Measurements from ENCODE around the gene VASH2. TPM values are rescaled to one million over a fixed set of nuclear protein-coding genes. Genes with fewer than 3 reads are reported as not detected.

VASH2 gene
- polyA plus RNA-seq (65.2 and 69.5 TPM in 2 replicates), polyA minus RNA-seq (84.5 and 106 TPM in 2 replicates)

DNA sequence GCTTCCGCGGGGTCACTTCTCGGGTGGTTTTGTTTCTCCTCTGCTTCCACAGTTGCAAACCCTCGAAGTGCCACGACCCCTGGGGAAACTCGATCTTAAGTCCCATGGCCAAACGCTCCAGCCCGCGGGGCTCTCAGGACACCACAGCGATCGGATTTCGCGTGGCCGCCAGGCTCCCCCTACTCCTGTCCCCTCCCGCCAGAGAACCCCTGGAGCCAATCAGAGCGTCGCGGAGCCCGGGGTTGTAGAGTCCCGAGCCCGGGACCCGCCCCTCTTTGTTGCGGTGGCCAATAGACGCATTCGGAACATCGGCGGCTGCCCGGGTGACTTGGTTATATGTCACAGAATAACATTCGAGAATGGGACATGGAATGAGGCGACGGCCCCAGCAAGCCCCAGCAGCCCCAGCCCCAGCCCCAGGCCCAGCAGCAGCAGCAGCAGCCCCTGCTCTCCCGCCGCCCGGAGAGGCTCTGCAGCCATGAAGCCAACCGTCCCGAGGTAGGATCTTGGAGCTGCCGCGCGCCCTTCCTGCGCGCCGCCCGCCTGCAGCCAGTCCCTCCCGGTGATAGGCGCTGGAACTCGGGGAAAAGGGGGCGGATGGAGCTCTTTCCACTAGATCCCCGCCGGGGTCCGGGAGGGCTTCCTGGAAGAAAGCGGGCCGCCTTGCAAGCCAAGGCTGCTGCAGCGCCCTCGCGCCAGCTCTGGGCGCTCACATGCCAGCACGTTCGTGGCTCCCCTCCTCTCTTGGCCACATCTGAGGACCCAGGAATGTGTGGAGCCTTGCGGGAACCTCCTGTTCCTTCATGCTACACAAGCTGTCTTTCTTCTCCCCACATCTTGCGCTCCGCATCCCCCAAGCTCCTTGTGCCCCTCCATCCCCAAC is at the start of gene VASH2:
VASH2 (plus strand) TSS at position 299 of the 883 bp plus-strand sequence. CDS start 1,002 bp downstream, outside the sequence.
- Histone ChIP-seq H3K9me3 (ENCODE audit: low read length) (no peaks in the 10 kb centered on the region), H3K27ac (ENCODE audit: low read length) (peak within 1 kb of the TSS; percentile 95), H2AFZ (ENCODE audit: low read depth, low read length) (peak within 1 kb of the TSS; percentile 89), H3K27me3 (ENCODE audit: insufficient read depth, low read depth, low read length) (peaks cover 5% of the 10 kb centered on the region), H3K9ac (ENCODE audit: low read length) (peak within 1 kb of the TSS; percentile 99), H3K9me2 (ENCODE audit: insufficient read depth, low read length) (no peaks in the 10 kb centered on the region), H3K36me3 (ENCODE audit: insufficient read depth, low read length) (peaks cover 12% of the 10 kb centered on the region), H4K20me1 (ENCODE audit: insufficient read depth) (no peaks in the 10 kb centered on the region), H3F3A (ENCODE audit: insufficient read depth, low read length, poor library complexity, severe bottlenecking) (peaks cover 3% of the 10 kb centered on the region), H3K4me3 (ENCODE audit: low read length) (peak within 1 kb of the TSS; percentile 94), H3K79me2 (replicated peaks; ENCODE audit: insufficient read depth, low read length) (peaks cover 22% of the 10 kb centered on the region), H3K4me2 (ENCODE audit: low read length) (peak within 1 kb of the TSS; percentile 73)
- TF ChIP-seq TAF1 (IDR thresholded peaks at IDR 0.05; ENCODE audit: low read depth) = peak; percentile 93
- TF ChIP-seq, protein P1, sequence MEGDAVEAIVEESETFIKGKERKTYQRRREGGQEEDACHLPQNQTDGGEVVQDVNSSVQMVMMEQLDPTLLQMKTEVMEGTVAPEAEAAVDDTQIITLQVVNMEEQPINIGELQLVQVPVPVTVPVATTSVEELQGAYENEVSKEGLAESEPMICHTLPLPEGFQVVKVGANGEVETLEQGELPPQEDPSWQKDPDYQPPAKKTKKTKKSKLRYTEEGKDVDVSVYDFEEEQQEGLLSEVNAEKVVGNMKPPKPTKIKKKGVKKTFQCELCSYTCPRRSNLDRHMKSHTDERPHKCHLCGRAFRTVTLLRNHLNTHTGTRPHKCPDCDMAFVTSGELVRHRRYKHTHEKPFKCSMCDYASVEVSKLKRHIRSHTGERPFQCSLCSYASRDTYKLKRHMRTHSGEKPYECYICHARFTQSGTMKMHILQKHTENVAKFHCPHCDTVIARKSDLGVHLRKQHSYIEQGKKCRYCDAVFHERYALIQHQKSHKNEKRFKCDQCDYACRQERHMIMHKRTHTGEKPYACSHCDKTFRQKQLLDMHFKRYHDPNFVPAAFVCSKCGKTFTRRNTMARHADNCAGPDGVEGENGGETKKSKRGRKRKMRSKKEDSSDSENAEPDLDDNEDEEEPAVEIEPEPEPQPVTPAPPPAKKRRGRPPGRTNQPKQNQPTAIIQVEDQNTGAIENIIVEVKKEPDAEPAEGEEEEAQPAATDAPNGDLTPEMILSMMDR (IDR thresholded peaks at IDR 0.05; ENCODE audit: poor library complexity, severe bottlenecking) = peak; percentile 21
- TF ChIP-seq RAD21 (conservative IDR thresholded peaks at IDR 0.05) = peak; percentile 26
- peak; percentile 95 for TF ChIP-seq POLR2AphosphoS5 (IDR thresholded peaks at IDR 0.05)
- peak; percentile 65 for TF ChIP-seq MXI1 (conservative IDR thresholded peaks at IDR 0.05; ENCODE audit: poor library complexity, severe bottlenecking)
- no peak for TF ChIP-seq EZH2 (IDR thresholded peaks at IDR 0.05; ENCODE audit: borderline replicate concordance, insufficient read depth, low read length, poor library complexity, severe bottlenecking)
- TF ChIP-seq, protein P2, sequence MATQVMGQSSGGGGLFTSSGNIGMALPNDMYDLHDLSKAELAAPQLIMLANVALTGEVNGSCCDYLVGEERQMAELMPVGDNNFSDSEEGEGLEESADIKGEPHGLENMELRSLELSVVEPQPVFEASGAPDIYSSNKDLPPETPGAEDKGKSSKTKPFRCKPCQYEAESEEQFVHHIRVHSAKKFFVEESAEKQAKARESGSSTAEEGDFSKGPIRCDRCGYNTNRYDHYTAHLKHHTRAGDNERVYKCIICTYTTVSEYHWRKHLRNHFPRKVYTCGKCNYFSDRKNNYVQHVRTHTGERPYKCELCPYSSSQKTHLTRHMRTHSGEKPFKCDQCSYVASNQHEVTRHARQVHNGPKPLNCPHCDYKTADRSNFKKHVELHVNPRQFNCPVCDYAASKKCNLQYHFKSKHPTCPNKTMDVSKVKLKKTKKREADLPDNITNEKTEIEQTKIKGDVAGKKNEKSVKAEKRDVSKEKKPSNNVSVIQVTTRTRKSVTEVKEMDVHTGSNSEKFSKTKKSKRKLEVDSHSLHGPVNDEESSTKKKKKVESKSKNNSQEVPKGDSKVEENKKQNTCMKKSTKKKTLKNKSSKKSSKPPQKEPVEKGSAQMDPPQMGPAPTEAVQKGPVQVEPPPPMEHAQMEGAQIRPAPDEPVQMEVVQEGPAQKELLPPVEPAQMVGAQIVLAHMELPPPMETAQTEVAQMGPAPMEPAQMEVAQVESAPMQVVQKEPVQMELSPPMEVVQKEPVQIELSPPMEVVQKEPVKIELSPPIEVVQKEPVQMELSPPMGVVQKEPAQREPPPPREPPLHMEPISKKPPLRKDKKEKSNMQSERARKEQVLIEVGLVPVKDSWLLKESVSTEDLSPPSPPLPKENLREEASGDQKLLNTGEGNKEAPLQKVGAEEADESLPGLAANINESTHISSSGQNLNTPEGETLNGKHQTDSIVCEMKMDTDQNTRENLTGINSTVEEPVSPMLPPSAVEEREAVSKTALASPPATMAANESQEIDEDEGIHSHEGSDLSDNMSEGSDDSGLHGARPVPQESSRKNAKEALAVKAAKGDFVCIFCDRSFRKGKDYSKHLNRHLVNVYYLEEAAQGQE (IDR thresholded peaks at IDR 0.05; ENCODE audit: borderline replicate concordance) = peak; percentile 71
- TF ChIP-seq EP300 (conservative IDR thresholded peaks at IDR 0.05; ENCODE audit: poor library complexity, severe bottlenecking) = peak; percentile 25
- no peak for TF ChIP-seq SMC3 (conservative IDR thresholded peaks at IDR 0.05; ENCODE audit: poor library complexity)

DNA sequence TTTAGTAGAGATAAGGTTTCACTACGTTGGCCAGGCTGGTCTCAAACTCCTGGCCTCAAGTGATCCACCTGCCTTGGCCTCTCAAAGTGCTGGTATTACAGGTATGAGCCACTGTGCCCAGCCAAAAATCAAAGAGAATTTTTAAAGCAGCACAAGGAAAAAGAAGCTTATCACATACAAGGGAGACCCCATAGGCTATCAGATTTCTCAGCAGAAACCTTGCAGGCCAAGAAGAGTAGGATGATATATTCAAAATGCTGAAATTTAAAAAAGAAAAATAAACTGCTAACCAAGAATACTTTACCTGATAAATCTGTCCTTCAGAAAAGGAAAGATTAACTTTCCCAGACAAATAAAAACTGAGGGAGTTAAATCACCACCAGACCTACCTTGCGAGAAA is 49.1 kb upstream of the VASH2 start:
- H3K36me3 ChIP-seq (ENCODE audit: insufficient read depth, low read length) = peaks cover 11% of the 10 kb centered on the region
- no peaks in the 10 kb centered on the region for H3K27me3 ChIP-seq (ENCODE audit: insufficient read depth, low read depth, low read length)
- H3K9me3 ChIP-seq (ENCODE audit: low read length) = no peaks in the 10 kb centered on the region
- no peaks in the 10 kb centered on the region for H3F3A ChIP-seq (ENCODE audit: insufficient read depth, low read length, poor library complexity, severe bottlenecking)
- H3K27ac ChIP-seq (ENCODE audit: low read length) = no peak overlapping the region
- no peaks in the 10 kb centered on the region for H3K9me2 ChIP-seq (ENCODE audit: insufficient read depth, low read length)
- no peaks in the 10 kb centered on the region for H4K20me1 ChIP-seq (ENCODE audit: insufficient read depth)
- H3K4me2 ChIP-seq (ENCODE audit: low read length) = no peak overlapping the region
- TF ChIP-seq POLR2AphosphoS5 (IDR thresholded peaks at IDR 0.05) (no peak), MXI1 (conservative IDR thresholded peaks at IDR 0.05; ENCODE audit: poor library complexity, severe bottlenecking) (no peak), SMC3 (conservative IDR thresholded peaks at IDR 0.05; ENCODE audit: poor library complexity) (no peak)
- no peak overlapping the region for H3K9ac ChIP-seq (ENCODE audit: low read length)
- H3K79me2 ChIP-seq (replicated peaks; ENCODE audit: insufficient read depth, low read length) = no peaks in the 10 kb centered on the region
- no peak overlapping the region for H2AFZ ChIP-seq (ENCODE audit: low read depth, low read length)
- H3K4me3 ChIP-seq (ENCODE audit: low read length) = no peak overlapping the region
